Testis (tissue), 3 donors: Measurements from ENCODE around the gene C4orf36. TPM values are rescaled to one million over a fixed set of nuclear protein-coding genes. Genes with fewer than 3 reads are reported as not detected.
A peak's percentile ranks its signal among the peaks of the same experiment; 100 is the strongest.

Experiments
- DNase-seq: peaks from one replicate; pipeline ENCODE4 v3.0.0-alpha.2; 2019
- H3K27ac ChIP-seq, 2 donors: fragments of 200-600 bp; sonication (generic); one replicate each; pipeline ENCODE4 v1.5.1; 2019
- H3K27me3 ChIP-seq: fragments of 200-600 bp; sonication (generic); one replicate; pipeline ENCODE4 v1.5.1; 2019
- H3K36me3 ChIP-seq: fragments of 200-600 bp; sonication (generic); one replicate; pipeline ENCODE4 v1.5.1; 2017; ENCODE audit warnings: low read depth; ENCODE audit errors: missing control alignments
- H3K4me1 ChIP-seq: fragments of 200-600 bp; sonication (generic); one replicate; pipeline ENCODE4 v1.5.1; 2019
- H3K4me3 ChIP-seq, 2 donors: fragments of 200-600 bp; sonication (generic); one replicate each; pipeline ENCODE4 v1.5.1; 2017 to 2019
- H3K9me3 ChIP-seq: fragments of 200-600 bp; sonication (generic); one replicate; pipeline ENCODE4 v1.5.1; 2017
- POLR2A ChIP-seq: fragments of 450-650 bp; IDR thresholded peaks from one replicate; pipeline ENCODE4 v1.6.1; 2017; ENCODE audit warnings: antibody characterized with exemption, mild to moderate bottlenecking, moderate library complexity
- WGBS, 2 donors: methylation state at CpG; one replicate each; pipeline ENCODE4 v1.1.5; 2018; 5-methylcytosine and 5-hydroxymethylcytosine counted together
- intact Hi-C: fragments of 100-400 bp; cut with DNase I; formaldehyde crosslinking; loops from one replicate; pipeline ENCODE4 v1.15.1; 2023; ENCODE audit warnings: low total_unique reads
- polyA plus RNA-seq: library from polyadenylated mRNA; stranded (reverse); fragments of 350-450 nt; fragmentation: Illumina TruSeq; extraction: RNeasy Lipid Tissue Mini Kit (QIAGEN cat#74804); gene quantifications from one replicate; pipeline ENCODE4 v1.2.3, GENCODE V29; 2014; ENCODE audit warnings: low read depth, low replicate concordance; ENCODE audit not compliant: insufficient read depth
- total RNA-seq, 2 donors: library from RNA; depleted of rRNA; stranded (reverse); fragments of >200 nt; gene quantifications; one replicate each; pipeline ENCODE4 v1.2.3, GENCODE V29; 2016
- TF ChIP-seq, protein P1 (sequence below), 3 experiments: fragments of 450-650 bp in 2 of 3; fragments of 200-600 bp in 1 of 3; sonication (generic) in 1 of 3; IDR thresholded peaks; one replicate each; pipeline ENCODE4 v1.5.1; 2016 to 2019; ENCODE audit warnings: antibody characterized with exemption in 3 of 3, mild to moderate bottlenecking in 2 of 3, moderate library complexity in 1 of 3

Gene C4orf36
- total and polyA plus RNA-seq, 3 donors from 2014 or later = 5.9 to 26.4 (median 20.0) TPM

DNA sequence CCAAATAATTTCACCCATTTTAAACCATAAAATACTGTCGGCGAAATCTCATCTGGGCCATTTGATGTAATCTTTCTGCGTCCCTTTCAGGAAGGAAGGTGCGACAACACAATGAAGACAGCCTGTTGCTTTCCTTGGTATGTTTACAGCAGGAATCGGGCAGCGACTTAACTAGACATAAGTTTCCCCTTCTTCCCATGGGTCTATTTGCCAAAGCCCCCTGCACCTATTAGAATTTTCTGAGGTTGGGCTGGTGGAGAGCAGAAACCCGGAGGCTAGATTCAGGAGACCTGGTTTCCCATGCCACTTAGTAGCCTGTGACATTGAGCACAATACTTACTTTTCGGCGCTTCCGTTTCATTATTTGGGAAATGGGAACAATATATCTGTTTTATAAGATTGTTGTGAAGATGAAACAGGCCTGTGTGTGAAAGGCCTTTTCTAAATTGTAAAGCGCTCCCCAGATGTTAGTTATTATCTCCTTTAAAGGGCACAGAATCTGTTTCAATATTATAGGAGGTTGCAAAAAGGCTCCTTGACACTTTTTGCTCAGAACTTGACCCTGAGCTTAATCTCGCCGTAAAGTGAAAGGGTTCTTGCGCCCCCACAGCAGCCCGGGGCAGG lies 42.0 kb upstream of the C4orf36 start:
- TF ChIP-seq, protein P1, sequence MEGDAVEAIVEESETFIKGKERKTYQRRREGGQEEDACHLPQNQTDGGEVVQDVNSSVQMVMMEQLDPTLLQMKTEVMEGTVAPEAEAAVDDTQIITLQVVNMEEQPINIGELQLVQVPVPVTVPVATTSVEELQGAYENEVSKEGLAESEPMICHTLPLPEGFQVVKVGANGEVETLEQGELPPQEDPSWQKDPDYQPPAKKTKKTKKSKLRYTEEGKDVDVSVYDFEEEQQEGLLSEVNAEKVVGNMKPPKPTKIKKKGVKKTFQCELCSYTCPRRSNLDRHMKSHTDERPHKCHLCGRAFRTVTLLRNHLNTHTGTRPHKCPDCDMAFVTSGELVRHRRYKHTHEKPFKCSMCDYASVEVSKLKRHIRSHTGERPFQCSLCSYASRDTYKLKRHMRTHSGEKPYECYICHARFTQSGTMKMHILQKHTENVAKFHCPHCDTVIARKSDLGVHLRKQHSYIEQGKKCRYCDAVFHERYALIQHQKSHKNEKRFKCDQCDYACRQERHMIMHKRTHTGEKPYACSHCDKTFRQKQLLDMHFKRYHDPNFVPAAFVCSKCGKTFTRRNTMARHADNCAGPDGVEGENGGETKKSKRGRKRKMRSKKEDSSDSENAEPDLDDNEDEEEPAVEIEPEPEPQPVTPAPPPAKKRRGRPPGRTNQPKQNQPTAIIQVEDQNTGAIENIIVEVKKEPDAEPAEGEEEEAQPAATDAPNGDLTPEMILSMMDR (IDR thresholded peaks at IDR 0.05) = no peak
- TF ChIP-seq POLR2A = no peak
- Histone ChIP-seq H3K27me3 (no peaks in the 10 kb centered on the region), H3K9me3 (no peaks in the 10 kb centered on the region), H3K4me1 (peaks cover 8% of the 10 kb centered on the region), H3K4me3 (peak overlapping the region; percentile 87 to 96), H3K27ac (peak overlapping the region; percentile 83 to 91), H3K36me3 (no peaks in the 10 kb centered on the region)
- DNase-seq = peak; percentile 31
- 11% methylated on average over 13 to 15 of the region's 15 CpGs for WGBS, 2 donors
- intact Hi-C loops = loop anchor here (10.0 kb wide), 1 partner anchor 71 kb away; no protein-coding TSS in a partner anchor

DNA sequence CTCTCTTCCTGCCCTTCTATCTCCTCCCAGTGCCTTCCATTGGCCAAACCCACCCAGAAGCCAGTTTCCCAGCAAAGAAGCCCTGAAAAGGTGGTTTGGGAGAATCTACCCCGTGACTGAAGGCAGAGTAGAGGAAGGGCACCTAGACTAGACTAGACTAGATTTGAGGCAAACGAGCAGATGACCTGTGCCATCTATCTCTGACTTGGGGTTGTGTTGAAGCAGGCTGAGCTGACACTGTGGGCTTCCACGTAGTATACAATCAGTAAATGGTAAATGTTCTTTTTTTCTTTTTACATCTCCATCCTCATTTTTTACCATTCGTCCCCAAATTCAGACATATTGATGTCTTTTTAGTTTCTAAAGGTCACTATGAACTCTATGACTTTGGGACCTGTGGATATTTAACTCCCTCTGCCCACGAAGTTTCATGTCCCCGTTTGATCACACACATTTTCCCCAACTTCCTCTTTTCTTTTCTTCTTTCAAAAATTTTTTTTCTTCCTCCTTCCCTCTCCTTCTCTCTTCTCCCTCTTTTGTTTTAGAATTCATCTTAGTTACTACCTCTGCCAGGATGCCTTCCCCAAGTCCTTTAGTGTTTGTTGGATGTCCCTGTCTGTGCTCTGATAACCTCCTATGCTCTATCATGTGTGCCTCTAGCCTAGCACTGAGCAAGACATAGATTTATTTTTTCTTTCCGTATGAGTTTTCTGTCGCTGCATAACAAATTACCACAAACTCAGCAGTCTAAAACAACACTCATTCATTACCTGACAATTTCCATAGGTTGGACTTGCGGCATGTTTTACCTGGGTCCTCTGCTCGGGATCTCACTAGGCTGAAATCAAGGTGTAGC lies 36.4 kb upstream of the C4orf36 start:
- intact Hi-C loops = loop anchor here (10.0 kb wide), 2 partner anchors 166 to 306 kb away; no protein-coding TSS in a partner anchor
- no peak for TF ChIP-seq POLR2A
- TF ChIP-seq, protein P1 (IDR thresholded peaks at IDR 0.05) = no peak
- H3K27ac ChIP-seq = no peak overlapping the region

DNA sequence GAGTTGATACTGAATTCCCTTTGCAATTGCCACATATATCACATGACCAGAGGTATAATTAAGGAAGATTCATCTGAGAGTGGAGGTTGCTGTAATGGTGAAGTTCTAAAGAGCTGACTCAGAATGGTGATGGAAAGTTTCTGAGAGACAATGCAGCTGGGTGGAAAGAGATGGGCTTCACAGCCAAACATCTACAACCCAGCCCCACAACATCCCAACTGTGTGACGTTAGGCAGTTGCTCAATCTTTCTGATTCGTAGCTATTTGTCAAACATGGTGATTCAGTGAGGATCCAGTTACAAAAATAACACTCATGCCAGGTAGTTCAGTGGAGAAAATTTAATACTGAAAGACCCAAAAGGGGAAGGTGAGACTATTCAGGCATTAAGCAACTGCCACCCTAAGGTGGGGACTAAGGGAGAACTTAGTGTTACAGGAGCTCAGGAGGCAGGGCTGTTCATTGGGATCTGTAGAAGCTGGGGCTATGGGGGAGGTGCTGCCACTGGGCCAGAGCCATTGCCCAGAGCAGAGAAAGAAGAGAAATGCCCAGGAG lies 35.7 kb upstream of the C4orf36 start:
- Histone ChIP-seq H3K9me3 (no peaks in the 10 kb centered on the region), H3K27ac (no peak overlapping the region), H3K4me3 (no peak overlapping the region), H3K36me3 (no peaks in the 10 kb centered on the region), H3K4me1 (no peaks in the 10 kb centered on the region), H3K27me3 (no peaks in the 10 kb centered on the region)
- 78 to 86% methylated on average over 2 of the region's 2 CpGs for WGBS, 2 donors
- intact Hi-C loops = loop anchor here (10.0 kb wide), 2 partner anchors 167 to 307 kb away; no protein-coding TSS in a partner anchor
- TF ChIP-seq POLR2A = no peak
- TF ChIP-seq, protein P1 (IDR thresholded peaks at IDR 0.05) = no peak
- DNase-seq = no peak

More for the DNA sequence above, 36.4 kb upstream of the C4orf36 start:
- H3K36me3 ChIP-seq = no peaks in the 10 kb centered on the region
- no peaks in the 10 kb centered on the region for H3K9me3 ChIP-seq
- 87 to 92% methylated on average over 10 of the region's 10 CpGs for WGBS, 2 donors
- H3K4me3 ChIP-seq = no peak overlapping the region
- no peaks in the 10 kb centered on the region for H3K27me3 ChIP-seq
- no peak for DNase-seq
- no peaks in the 10 kb centered on the region for H3K4me1 ChIP-seq

DNA sequence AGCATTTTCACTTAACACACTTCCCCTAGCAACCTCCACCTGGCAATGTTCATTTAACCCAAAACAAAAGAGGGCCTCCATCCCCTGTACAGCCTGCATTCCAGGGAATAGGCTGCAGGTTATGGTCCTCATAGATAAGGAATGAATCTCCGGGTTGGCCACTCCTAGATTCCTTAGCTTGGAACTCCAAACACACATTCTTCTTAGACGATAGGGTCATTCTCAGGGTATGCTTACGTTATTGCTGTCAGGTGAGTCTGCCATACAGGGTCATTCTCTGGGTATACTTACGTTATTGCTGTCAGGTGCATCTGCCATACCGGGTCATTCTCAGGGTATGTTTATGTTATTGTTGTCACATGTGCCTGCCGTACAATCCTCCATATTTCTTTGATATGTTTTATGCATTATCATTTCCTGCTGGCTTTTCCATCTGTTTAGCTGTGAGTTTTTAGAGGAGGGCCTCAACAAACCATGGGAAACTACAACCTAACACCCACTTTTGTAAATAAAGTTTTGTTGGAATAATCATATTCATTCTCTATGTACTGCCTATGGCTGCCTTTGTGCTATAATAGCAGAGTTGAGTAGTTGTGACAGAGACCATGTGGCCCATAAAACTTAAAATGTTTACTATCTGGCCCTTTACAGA lies 34.3 kb upstream of the C4orf36 start:
- Histone ChIP-seq H3K36me3 (no peaks in the 10 kb centered on the region), H3K4me3 (no peak overlapping the region), H3K27me3 (no peaks in the 10 kb centered on the region), H3K9me3 (no peaks in the 10 kb centered on the region), H3K27ac (no peak overlapping the region), H3K4me1 (no peaks in the 10 kb centered on the region)
- WGBS, 2 donors = 84 to 88% methylated on average over 6 of the region's 6 CpGs
- no peak for TF ChIP-seq POLR2A
- TF ChIP-seq, protein P1 (IDR thresholded peaks at IDR 0.05) = no peak
- DNase-seq = no peak
- intact Hi-C loops = loop anchor here (10.0 kb wide), 2 partner anchors 168 to 308 kb away; no protein-coding TSS in a partner anchor
